ENCODE data around the gene CBX2.

The CBX2 gene

DNA sequence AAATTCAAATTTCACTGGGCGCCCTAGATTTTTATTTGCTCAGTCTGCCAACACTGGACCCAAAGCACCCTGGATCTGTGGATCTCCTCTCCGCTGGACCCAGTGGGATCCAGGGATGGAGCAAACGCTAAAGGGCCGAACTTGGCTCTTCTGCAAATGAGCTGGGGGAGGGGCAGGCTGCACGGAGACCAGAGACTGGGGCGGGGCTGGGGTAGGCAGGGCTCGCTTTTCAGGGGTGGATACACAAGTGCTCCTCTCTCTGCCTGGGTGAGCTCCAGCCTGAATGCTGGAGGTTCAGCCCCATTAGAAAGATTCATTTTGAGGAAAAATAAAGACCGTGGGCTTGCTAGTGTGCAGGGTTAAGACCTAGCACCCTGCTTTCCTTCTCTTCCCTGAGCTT is 52.4 kb downstream of the CBX2 start:
- H3K27ac ChIP-seq (ENCODE audit: low read depth, low read length), result no peak overlapping the region

DNA sequence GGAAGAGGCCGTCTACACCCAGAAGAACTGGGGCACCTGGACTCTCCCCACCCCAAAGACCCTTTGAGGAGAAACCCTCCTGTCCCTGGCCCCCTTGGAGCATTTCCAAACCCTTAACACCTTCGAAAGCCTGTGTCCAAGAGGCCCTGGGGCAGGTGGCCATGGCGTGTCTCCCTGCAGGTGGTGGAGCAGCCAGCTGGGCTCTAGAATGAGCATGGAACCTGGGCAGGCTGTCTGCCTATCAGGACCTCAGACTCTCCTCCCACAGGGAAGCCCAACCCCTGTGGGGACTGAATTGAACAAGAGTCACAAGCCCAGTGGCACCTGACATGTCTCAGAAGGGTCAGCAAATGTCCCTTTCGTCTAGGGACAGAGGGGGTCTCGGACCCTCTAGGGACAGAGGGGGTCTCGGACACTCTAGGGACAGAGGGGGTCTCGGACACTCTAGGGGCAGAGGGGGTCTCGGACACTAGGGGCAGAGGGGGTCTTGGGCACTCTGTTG is 52.9 kb downstream of the CBX2 start:
- Histone ChIP-seq H3K4me2 (ENCODE audit: low read depth, low read length, poor library complexity, severe bottlenecking) (no peak overlapping the region), H3F3A (ENCODE audit: insufficient read depth) (no peaks in the 10 kb centered on the region), H3K79me2 (ENCODE audit: insufficient read depth, low read length) (peaks cover 2% of the 10 kb centered on the region), H3K27ac (ENCODE audit: low read depth, low read length) (no peak overlapping the region), H3K9ac (ENCODE audit: low read length) (no peak overlapping the region), H3K9me2 (replicated peaks; ENCODE audit: insufficient read depth, low read length) (no peaks in the 10 kb centered on the region), H2AFZ (ENCODE audit: low read depth, low read length, severe bottlenecking) (no peak overlapping the region), H3K27me3 (ENCODE audit: low read length) (no peaks in the 10 kb centered on the region), H4K20me1 (ENCODE audit: low read depth, low read length) (peaks cover 8% of the 10 kb centered on the region; the same call in 1 of the 2 replicates), H3K9me3 (ENCODE audit: insufficient read depth, low read length) (no peaks in the 10 kb centered on the region), H3K4me3 (ENCODE audit: insufficient read depth, low read length, poor library complexity, severe bottlenecking) (no peak overlapping the region), H3K36me3 (ENCODE audit: low read length) (0 out of 2 replicates have a peak, but pooled peaks cover 3% of the 10 kb centered on the region)
- TF ChIP-seq EZH2phosphoT487 (conservative IDR thresholded peaks at IDR 0.05; ENCODE audit: low read length), result no peak
- TF ChIP-seq, protein P1, sequence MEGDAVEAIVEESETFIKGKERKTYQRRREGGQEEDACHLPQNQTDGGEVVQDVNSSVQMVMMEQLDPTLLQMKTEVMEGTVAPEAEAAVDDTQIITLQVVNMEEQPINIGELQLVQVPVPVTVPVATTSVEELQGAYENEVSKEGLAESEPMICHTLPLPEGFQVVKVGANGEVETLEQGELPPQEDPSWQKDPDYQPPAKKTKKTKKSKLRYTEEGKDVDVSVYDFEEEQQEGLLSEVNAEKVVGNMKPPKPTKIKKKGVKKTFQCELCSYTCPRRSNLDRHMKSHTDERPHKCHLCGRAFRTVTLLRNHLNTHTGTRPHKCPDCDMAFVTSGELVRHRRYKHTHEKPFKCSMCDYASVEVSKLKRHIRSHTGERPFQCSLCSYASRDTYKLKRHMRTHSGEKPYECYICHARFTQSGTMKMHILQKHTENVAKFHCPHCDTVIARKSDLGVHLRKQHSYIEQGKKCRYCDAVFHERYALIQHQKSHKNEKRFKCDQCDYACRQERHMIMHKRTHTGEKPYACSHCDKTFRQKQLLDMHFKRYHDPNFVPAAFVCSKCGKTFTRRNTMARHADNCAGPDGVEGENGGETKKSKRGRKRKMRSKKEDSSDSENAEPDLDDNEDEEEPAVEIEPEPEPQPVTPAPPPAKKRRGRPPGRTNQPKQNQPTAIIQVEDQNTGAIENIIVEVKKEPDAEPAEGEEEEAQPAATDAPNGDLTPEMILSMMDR (IDR thresholded peaks at IDR 0.05; ENCODE audit: insufficient read depth, low read length, poor library complexity, severe bottlenecking), result no peak

More for the DNA sequence above, 52.4 kb downstream of the CBX2 start:
- H3K27me3 ChIP-seq (ENCODE audit: low read length), result no peaks in the 10 kb centered on the region
- H3K4me3 ChIP-seq (ENCODE audit: insufficient read depth, low read length, poor library complexity, severe bottlenecking), result no peak overlapping the region
- no peak for TF ChIP-seq EZH2phosphoT487 (conservative IDR thresholded peaks at IDR 0.05; ENCODE audit: low read length)
- TF ChIP-seq, protein P1 (IDR thresholded peaks at IDR 0.05; ENCODE audit: insufficient read depth, low read length, poor library complexity, severe bottlenecking), result no peak
- no peaks in the 10 kb centered on the region for H3K9me2 ChIP-seq (replicated peaks; ENCODE audit: insufficient read depth, low read length)
- no peaks in the 10 kb centered on the region for H3K9me3 ChIP-seq (ENCODE audit: insufficient read depth, low read length)
- H3K9ac ChIP-seq (ENCODE audit: low read length), result no peak overlapping the region
- 0 out of 2 replicates have a peak, but pooled peaks cover 3% of the 10 kb centered on the region for H3K36me3 ChIP-seq (ENCODE audit: low read length)
- H3F3A ChIP-seq (ENCODE audit: insufficient read depth), result no peaks in the 10 kb centered on the region
- H4K20me1 ChIP-seq (ENCODE audit: low read depth, low read length), result 0 out of 2 replicates have a peak, but pooled peaks cover 4% of the 10 kb centered on the region
- H3K79me2 ChIP-seq (ENCODE audit: insufficient read depth, low read length), result no peaks in the 10 kb centered on the region; the same call in 1 of the 2 replicates
- H2AFZ ChIP-seq (ENCODE audit: low read depth, low read length, severe bottlenecking), result no peak overlapping the region
- H3K4me2 ChIP-seq (ENCODE audit: low read depth, low read length, poor library complexity, severe bottlenecking), result no peak overlapping the region

DNA sequence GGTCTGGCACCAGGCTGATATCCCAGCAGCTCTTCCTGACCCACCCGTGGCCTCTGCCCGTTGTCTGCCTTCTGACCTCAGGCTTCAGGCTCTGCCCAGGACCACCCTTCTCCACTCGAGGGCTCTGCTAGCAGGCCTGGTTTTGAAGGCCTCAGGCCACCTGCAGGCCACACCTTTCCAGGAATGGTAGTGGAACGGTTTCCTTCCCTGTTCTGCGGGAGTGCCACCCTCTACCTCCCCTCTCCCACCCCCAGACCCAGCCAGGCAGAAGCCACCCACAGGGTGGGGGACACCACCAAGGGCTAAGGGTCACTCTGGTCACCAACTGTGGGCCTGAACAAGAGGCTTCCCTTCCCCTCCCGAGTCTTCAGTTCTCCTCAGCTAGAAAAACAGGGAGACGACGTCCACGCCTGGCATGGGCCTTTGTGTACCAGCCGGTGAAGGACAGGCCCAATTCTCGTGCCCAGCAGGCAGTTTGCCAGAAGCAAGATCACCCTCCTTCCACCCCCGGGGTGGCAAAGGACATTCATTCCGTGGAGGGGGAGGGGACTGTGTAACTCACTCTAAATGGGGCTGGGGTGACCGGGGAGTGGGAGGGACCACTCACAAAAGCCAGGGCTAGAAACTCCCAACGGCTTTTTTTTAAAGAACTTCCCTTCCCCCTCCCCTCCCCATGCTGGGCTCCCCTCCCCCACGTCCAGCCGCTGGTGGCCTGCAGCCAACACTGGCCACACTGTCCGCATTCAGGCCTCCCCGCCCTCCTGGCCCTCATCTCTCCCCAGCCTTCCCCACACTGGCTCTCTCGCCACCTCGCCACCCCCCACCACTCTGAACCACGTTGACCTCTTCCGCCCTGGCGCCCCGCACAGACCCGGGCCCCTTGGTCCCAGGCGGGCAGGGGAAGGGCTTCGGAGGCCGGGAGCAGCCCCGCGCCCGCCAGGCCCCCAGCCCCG is 53.6 kb downstream of the CBX2 start:
- no peaks in the 10 kb centered on the region for H3K27me3 ChIP-seq (ENCODE audit: low read length)

More for the DNA sequence above, 53.6 kb downstream of the CBX2 start:
- H3K9me2 ChIP-seq (replicated peaks; ENCODE audit: insufficient read depth, low read length), result no peaks in the 10 kb centered on the region
- no peaks in the 10 kb centered on the region for H3F3A ChIP-seq (ENCODE audit: insufficient read depth)
- TF ChIP-seq EZH2phosphoT487 (conservative IDR thresholded peaks at IDR 0.05; ENCODE audit: low read length), result no peak
- TF ChIP-seq, protein P1 (IDR thresholded peaks at IDR 0.05; ENCODE audit: insufficient read depth, low read length, poor library complexity, severe bottlenecking), result no peak
- no peak overlapping the region for H2AFZ ChIP-seq (ENCODE audit: low read depth, low read length, severe bottlenecking)
- 0 out of 2 replicates have a peak, but pooled peaks cover 3% of the 10 kb centered on the region for H3K36me3 ChIP-seq (ENCODE audit: low read length)
- no peak overlapping the region for H3K9ac ChIP-seq (ENCODE audit: low read length)
- peaks cover 10% of the 10 kb centered on the region for H3K79me2 ChIP-seq (ENCODE audit: insufficient read depth, low read length)
- no peak overlapping the region for H3K4me2 ChIP-seq (ENCODE audit: low read depth, low read length, poor library complexity, severe bottlenecking)
- H3K9me3 ChIP-seq (ENCODE audit: insufficient read depth, low read length), result no peaks in the 10 kb centered on the region
- H4K20me1 ChIP-seq (ENCODE audit: low read depth, low read length), result peaks cover 15% of the 10 kb centered on the region; the same call in 1 of the 2 replicates
- no peak overlapping the region for H3K27ac ChIP-seq (ENCODE audit: low read depth, low read length)
- H3K4me3 ChIP-seq (ENCODE audit: insufficient read depth, low read length, poor library complexity, severe bottlenecking), result no peak overlapping the region

Data from SU-DHL-6 (cell line).